Osteocyte (in vitro differentiated cells): ENCODE data around the gene SLC39A9. TPM values are rescaled to one million over a fixed set of nuclear protein-coding genes. Genes with fewer than 3 reads are reported as not detected.
"Not testable (repeated sequence)": the region's sequence is repeated elsewhere in the genome, so short reads cannot be mapped to it uniquely, and the experiment has no call there.

ENCODE experiments used
- DNase-seq: peaks from one replicate; pipeline ENCODE4 v3.0.0; 2021; ENCODE audit warnings: mixed read lengths; ENCODE audit not compliant: unreplicated experiment; ENCODE audit errors: extremely low spot score
- H3K27ac Mint-ChIP-seq: one replicate; pipeline ENCODE4 v1.8.0; 2021; ENCODE audit warnings: mild to moderate bottlenecking, mixed read lengths; ENCODE audit not compliant: unreplicated experiment
- H3K27me3 Mint-ChIP-seq: one replicate; pipeline ENCODE4 v1.8.0; 2021; ENCODE audit warnings: mixed read lengths; ENCODE audit not compliant: unreplicated experiment
- H3K36me3 Mint-ChIP-seq: one replicate; pipeline ENCODE4 v1.8.0; 2021; ENCODE audit warnings: mixed read lengths; ENCODE audit not compliant: unreplicated experiment
- H3K4me1 Mint-ChIP-seq: one replicate; pipeline ENCODE4 v1.8.0; 2021; ENCODE audit warnings: mixed read lengths; ENCODE audit not compliant: unreplicated experiment
- H3K4me3 Mint-ChIP-seq: one replicate; pipeline ENCODE4 v1.8.0; 2021; ENCODE audit warnings: mild to moderate bottlenecking, moderate library complexity, mixed read lengths; ENCODE audit not compliant: unreplicated experiment
- H3K9me3 Mint-ChIP-seq: one replicate; pipeline ENCODE4 v1.8.0; 2021; ENCODE audit warnings: mixed read lengths; ENCODE audit not compliant: unreplicated experiment
- CTCF ChIP-seq: fragments of 200-600 bp; sonication (generic); IDR thresholded peaks from 2 replicates; pipeline ENCODE4 v1.5.0; 2021; ENCODE audit warnings: antibody characterized with exemption, mild to moderate bottlenecking, moderate library complexity
- total RNA-seq: library from RNA; stranded (reverse); gene quantifications from 2 replicates; pipeline ENCODE4 v1.2.1, GENCODE V29; 2021

The SLC39A9 gene
- total RNA-seq, 1 donor from 2014 or later: 72.8 TPM

- no peak overlapping the region for H3K4me3 Mint-ChIP-seq
- peaks cover 42% of the 10 kb centered on the region for H3K27me3 Mint-ChIP-seq
- DNase-seq: no peak
- no peaks in the 10 kb centered on the region for H3K4me1 Mint-ChIP-seq
- no peaks in the 10 kb centered on the region for H3K9me3 Mint-ChIP-seq
- no peaks in the 10 kb centered on the region for H3K36me3 Mint-ChIP-seq
- no peak for TF ChIP-seq CTCF
- H3K27ac Mint-ChIP-seq: no peak overlapping the region
Measured at GRCh38 chr14:69491193-69491592, 92.7 kb downstream of the SLC39A9 start.

GRCh38 chr14:69493038-69493437 is 94.5 kb downstream of the SLC39A9 start:
- Mint-ChIP-seq H3K36me3 (no peaks in the 10 kb centered on the region), H3K27ac (no peak overlapping the region), H3K4me1 (no peaks in the 10 kb centered on the region), H3K27me3 (peaks cover 32% of the 10 kb centered on the region), H3K4me3 (no peak overlapping the region), H3K9me3 (no peaks in the 10 kb centered on the region)
- no peak for TF ChIP-seq CTCF
- DNase-seq: no peak

GRCh38 chr14:69493791-69494190 is 95.3 kb downstream of the SLC39A9 start:
- H3K4me3 Mint-ChIP-seq: no peak overlapping the region

GRCh38 chr14:69495341-69495921 is 96.9 kb downstream of the SLC39A9 start:
- no peak for DNase-seq
- no peak overlapping the region for H3K27ac Mint-ChIP-seq
- no peak for TF ChIP-seq CTCF
- H3K4me3 Mint-ChIP-seq: no peak overlapping the region
- no peaks in the 10 kb centered on the region for H3K4me1 Mint-ChIP-seq
- H3K27me3 Mint-ChIP-seq: peaks cover 26% of the 10 kb centered on the region
- H3K36me3 Mint-ChIP-seq: no peaks in the 10 kb centered on the region
- H3K9me3 Mint-ChIP-seq: no peaks in the 10 kb centered on the region

More at GRCh38 chr14:69493791-69494190, 95.3 kb downstream of the SLC39A9 start:
- no peaks in the 10 kb centered on the region for H3K4me1 Mint-ChIP-seq
- no peaks in the 10 kb centered on the region for H3K36me3 Mint-ChIP-seq
- DNase-seq: no peak
- no peak overlapping the region for H3K27ac Mint-ChIP-seq
- no peaks in the 10 kb centered on the region for H3K9me3 Mint-ChIP-seq
- H3K27me3 Mint-ChIP-seq: peaks cover 27% of the 10 kb centered on the region
- no peak for TF ChIP-seq CTCF

GRCh38 chr14:69497866-69498265 is 99.4 kb downstream of the SLC39A9 start:
- peaks cover 30% of the 10 kb centered on the region for H3K27me3 Mint-ChIP-seq
- not testable (repeated sequence) for H3K4me3 Mint-ChIP-seq, H3K9me3 Mint-ChIP-seq, H3K27ac Mint-ChIP-seq, H3K4me1 Mint-ChIP-seq, DNase-seq, H3K36me3 Mint-ChIP-seq

GRCh38 chr14:69498286-69498685 is 99.8 kb downstream of the SLC39A9 start:
- not testable (repeated sequence) for H3K36me3 Mint-ChIP-seq, H3K4me3 Mint-ChIP-seq, H3K27ac Mint-ChIP-seq, H3K4me1 Mint-ChIP-seq, H3K9me3 Mint-ChIP-seq, DNase-seq
- H3K27me3 Mint-ChIP-seq: peaks cover 29% of the 10 kb centered on the region
